Spinal cord (tissue), 10 donors: ENCODE results near the gene HIKESHI. TPM values are rescaled to one million over a fixed set of nuclear protein-coding genes. Genes with fewer than 3 reads are reported as not detected.

ENCODE experiments used
- DNase-seq, 6 donors: peaks; one replicate each; pipeline versions ENCODE4 v3.0.0 to v3.0.0-alpha.2; 2013 to 2015; ENCODE audit warnings: low spot score in 6 of 6, low read depth in 4 of 6
- H3K27ac ChIP-seq: one replicate; pipeline ENCODE4 v1.5.1; 2013; ENCODE audit warnings: low read depth, low read length, control low read depth
- H3K27me3 ChIP-seq: one replicate; pipeline ENCODE4 v1.6.1; 2013; ENCODE audit warnings: low read length; ENCODE audit not compliant: control insufficient read depth, insufficient read depth
- H3K36me3 ChIP-seq: one replicate; pipeline ENCODE4 v1.6.1; 2013; ENCODE audit warnings: low read length; ENCODE audit not compliant: control insufficient read depth, insufficient read depth
- H3K4me1 ChIP-seq: one replicate; pipeline ENCODE4 v1.6.1; 2013; ENCODE audit warnings: low read length; ENCODE audit not compliant: control insufficient read depth, insufficient read depth
- H3K4me3 ChIP-seq: one replicate; pipeline ENCODE4 v1.5.1; 2013; ENCODE audit warnings: low read depth, low read length, control low read depth
- H3K9me3 ChIP-seq: one replicate; pipeline ENCODE4 v1.6.1; 2013; ENCODE audit warnings: low read length; ENCODE audit not compliant: control insufficient read depth, insufficient read depth
- WGBS: methylation state at CpG from one replicate; pipeline ENCODE4 v1.1.5; 2013; ENCODE audit warnings: missing lambda C conversion rate; ENCODE audit not compliant: insufficient coverage; 5-methylcytosine and 5-hydroxymethylcytosine counted together
- polyA plus RNA-seq, 2 donors: library from polyadenylated mRNA; unstranded; fragments of 120-200 nt; gene quantifications; one replicate each; pipeline ENCODE4 v1.2.1, GENCODE V29; 2013; ENCODE audit not compliant: insufficient read length in 2 of 2
- total RNA-seq, 2 donors: library from RNA; depleted of rRNA in 1 of 2; stranded (reverse); fragments of 120-200 nt in 1 of 2; fragments of >200 nt in 1 of 2; gene quantifications; one replicate each; pipeline versions ENCODE4 v1.2.3 to v1.2.4, GENCODE V29; 2013 to 2014
- donor health status: healthy.

The HIKESHI gene
- total and polyA plus RNA-seq, 4 donors, result 49.0 to 70.3 (median 67.0) TPM

DNA sequence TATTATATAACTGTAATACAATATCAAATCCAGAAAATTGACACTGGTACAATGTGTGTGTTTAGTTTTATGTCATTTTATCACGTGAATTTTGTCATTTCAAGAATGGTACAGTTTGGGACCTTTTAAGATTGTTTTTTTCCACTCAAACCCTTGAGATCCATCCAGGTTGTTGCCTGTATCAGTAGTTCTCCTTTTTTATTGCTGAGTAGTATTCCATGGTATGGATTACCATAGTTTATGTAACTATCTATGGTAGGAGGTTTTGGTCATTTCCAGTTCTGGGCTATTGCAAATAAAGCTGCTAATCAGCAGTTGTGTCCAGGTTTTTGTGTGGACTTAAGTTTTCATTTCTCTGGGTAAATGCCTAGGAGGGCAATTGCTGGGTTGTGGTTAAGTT is 32.4 kb upstream of the HIKESHI start:
- Histone ChIP-seq H3K9me3 (no peaks in the 10 kb centered on the region), H3K27me3 (no peaks in the 10 kb centered on the region), H3K27ac (no peak overlapping the region), H3K4me1 (no peaks in the 10 kb centered on the region), H3K36me3 (peaks cover 7% of the 10 kb centered on the region), H3K4me3 (no peak overlapping the region)
- WGBS, result no CpG with 5 or more reads among the region's 1 CpG
- DNase-seq, result no peak

DNA sequence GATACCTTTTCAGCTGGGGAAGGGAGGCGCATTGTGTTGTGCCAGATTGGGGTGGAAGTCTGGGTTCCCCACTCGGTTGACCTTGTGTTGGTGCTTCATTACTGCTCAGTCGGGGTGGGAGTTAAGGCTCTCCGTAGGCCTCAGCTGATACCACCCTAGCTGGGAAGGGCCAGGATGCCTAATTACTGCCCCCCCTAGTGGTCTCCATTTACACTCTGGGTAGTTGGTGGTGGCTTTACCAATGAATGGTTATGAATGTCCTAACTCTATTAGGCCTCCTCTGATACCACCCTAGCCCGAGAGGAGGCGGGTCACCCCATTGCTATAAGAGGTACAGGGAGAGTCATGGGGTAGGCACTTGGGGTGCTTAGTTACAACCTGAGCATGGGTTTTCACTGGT is 27.5 kb upstream of the HIKESHI start:
- 61% methylated on average over 2 of the region's 6 CpGs for WGBS
- no peaks in the 10 kb centered on the region for H3K4me1 ChIP-seq
- H3K27ac ChIP-seq, result no peak overlapping the region
- no peak overlapping the region for H3K4me3 ChIP-seq
- H3K36me3 ChIP-seq, result peaks cover 7% of the 10 kb centered on the region
- no peaks in the 10 kb centered on the region for H3K27me3 ChIP-seq
- H3K9me3 ChIP-seq, result no peaks in the 10 kb centered on the region
- DNase-seq, result no peak

DNA sequence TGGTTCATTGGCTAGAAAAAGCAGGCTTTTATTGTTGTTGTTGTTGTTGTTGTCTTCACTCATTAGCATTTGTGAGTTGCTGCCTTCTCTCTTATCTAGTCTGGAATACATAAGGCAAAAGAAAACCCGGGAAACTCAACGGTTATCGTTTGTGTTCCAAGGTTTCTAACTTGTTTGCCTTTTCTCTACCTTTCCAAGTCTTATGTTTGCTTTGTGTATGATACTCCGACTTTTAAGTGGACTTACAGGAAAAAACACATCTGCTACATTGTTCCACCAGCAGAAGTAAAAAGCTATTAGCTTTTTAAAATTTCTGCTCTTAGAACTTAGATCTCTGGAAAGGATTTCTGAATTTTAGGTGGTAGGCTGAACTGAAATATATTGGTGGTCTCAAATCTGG is 27.0 kb upstream of the HIKESHI start:
- Histone ChIP-seq H3K27me3 (no peaks in the 10 kb centered on the region), H3K4me3 (no peak overlapping the region), H3K9me3 (no peaks in the 10 kb centered on the region), H3K27ac (no peak overlapping the region), H3K4me1 (no peaks in the 10 kb centered on the region), H3K36me3 (peaks cover 7% of the 10 kb centered on the region)
- WGBS, result no CpG with 5 or more reads among the region's 4 CpGs
- no peak for DNase-seq

DNA sequence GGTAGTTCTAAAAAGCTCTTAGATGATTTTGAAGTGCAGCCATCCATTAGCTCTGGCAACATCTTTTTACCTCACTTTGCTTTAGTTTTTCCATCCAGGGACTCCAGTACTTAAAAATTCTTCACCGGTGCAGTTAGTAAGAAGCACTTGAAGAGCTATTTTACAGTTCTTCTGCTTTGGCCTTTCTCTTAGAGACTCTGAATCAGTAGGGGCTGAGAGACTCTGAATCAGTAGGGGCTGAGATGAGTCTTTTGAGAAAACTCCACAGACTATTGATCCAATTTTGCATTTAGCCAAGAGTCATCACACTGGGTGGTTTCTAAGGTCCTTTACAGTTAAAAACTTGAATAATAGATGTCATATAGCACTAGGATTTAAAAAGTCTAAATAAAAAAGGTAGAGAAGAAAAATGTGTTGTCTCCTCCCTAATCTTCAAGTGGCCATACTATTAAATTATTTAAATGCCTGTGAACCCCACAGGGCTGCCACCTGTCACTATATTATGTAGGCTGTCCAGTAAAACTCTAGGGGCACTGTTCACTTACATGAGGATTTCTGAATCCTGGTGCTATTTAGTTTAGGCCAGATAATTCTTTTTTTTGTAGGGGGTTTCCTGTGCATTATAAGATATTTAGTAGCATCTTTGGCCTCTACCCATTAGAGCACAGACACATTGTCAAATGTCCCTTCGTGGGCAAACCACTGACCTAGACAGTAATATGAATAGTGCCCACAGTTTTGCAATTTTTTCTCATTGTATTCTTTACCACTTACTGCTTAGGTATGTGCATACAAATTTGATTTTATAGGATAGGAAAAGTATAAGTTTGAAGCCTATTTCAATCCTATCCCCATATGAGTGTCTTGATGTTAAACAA is 26.3 kb upstream of the HIKESHI start:
- Histone ChIP-seq H3K27me3 (no peaks in the 10 kb centered on the region), H3K4me3 (no peak overlapping the region), H3K27ac (no peak overlapping the region), H3K4me1 (no peaks in the 10 kb centered on the region), H3K9me3 (no peaks in the 10 kb centered on the region), H3K36me3 (peaks cover 7% of the 10 kb centered on the region)
- WGBS, result no CpG with 5 or more reads among the region's 2 CpGs
- peak in 1 of 6 donors; percentile 1 for DNase-seq

DNA sequence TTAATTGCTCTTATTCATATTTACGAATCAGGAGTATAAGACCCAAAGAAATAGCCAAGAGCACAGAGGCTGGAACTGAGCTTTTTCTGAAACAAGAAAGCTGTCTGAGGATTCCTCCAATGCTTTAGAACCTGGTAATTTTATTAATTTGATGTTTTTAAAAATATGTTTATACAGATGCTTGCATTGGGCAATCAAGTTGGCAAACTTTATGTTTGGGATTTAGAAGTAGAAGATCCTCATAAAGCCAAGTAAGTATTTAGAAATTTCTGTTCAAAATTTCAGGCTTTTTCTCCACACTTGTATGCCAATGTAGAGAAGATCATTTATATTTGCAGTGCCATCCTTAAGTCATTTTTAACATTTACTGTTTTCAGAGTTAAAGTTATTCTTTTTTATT is 24.3 kb upstream of the HIKESHI start:
- DNase-seq, result no peak
- WGBS, result no CpG with 5 or more reads among the region's 1 CpG
- no peaks in the 10 kb centered on the region for H3K4me1 ChIP-seq
- no peaks in the 10 kb centered on the region for H3K9me3 ChIP-seq
- H3K27me3 ChIP-seq, result no peaks in the 10 kb centered on the region
- peaks cover 4% of the 10 kb centered on the region for H3K36me3 ChIP-seq
- no peak overlapping the region for H3K27ac ChIP-seq
- H3K4me3 ChIP-seq, result no peak overlapping the region

DNA sequence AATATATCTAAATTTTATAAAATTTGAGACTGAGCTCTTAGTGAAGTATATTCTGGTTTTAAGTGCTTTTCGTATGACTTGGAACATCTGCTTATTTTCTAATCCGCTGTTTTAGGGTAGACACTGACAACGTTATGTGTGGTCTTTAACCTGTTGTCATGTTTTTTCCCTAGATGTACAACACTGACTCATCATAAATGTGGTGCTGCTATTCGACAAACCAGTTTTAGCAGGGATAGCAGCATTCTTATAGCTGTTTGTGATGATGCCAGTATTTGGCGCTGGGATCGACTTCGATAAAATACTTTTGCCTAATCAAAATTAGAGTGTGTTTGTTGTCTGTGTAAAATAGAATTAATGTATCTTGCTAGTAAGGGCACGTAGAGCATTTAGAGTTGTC is 23.8 kb upstream of the HIKESHI start:
- Histone ChIP-seq H3K4me1 (no peaks in the 10 kb centered on the region), H3K27ac (no peak overlapping the region), H3K36me3 (no peaks in the 10 kb centered on the region), H3K9me3 (no peaks in the 10 kb centered on the region), H3K27me3 (no peaks in the 10 kb centered on the region), H3K4me3 (no peak overlapping the region)
- WGBS, result 100% methylated on average over 4 of the region's 8 CpGs
- DNase-seq, result no peak

DNA sequence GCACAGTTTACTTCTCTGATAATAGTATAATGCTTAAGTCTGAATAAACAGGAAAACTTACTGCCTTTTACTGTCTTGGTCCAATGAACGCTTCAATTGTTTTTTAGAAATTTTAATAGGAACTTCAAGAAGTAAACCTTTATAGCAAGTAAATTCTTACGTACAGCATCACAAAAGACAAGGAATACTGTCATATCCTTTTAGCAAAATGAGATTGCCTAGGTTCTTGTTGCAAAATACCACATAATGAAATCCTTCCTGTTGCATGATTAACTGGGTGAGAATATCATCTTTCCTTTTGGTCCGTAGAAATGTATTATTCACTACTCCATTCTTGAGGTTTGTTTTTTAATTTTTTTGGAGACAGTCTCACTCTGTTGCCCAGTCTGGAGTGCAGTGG is 22.3 kb upstream of the HIKESHI start:
- no peaks in the 10 kb centered on the region for H3K4me1 ChIP-seq
- no peak for DNase-seq
- H3K27ac ChIP-seq, result no peak overlapping the region
- no peaks in the 10 kb centered on the region for H3K36me3 ChIP-seq
- H3K4me3 ChIP-seq, result no peak overlapping the region
- H3K27me3 ChIP-seq, result no peaks in the 10 kb centered on the region
- WGBS, result no CpG with 5 or more reads among the region's 3 CpGs
- H3K9me3 ChIP-seq, result no peaks in the 10 kb centered on the region

DNA sequence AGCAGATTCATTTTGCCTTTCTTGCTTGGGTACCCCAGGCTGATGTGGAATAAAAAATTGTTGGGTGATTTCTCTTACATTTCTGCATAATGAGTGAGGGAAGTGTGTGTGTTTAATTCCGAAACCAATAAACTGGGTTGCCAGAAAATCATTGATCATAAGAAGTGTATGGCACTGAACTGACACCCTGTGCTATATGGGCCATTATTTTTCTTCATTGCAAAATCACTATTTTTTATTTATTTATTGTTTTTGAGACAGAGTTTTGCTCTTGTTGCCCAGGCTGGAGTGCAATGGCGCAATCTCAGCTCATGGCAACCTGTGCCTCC is 14.6 kb upstream of the HIKESHI start:
- H3K27me3 ChIP-seq, result no peaks in the 10 kb centered on the region
- DNase-seq, result no peak
- H3K9me3 ChIP-seq, result no peaks in the 10 kb centered on the region
- 92% methylated on average over 2 of the region's 2 CpGs for WGBS
- H3K36me3 ChIP-seq, result no peaks in the 10 kb centered on the region
- H3K4me1 ChIP-seq, result no peaks in the 10 kb centered on the region
- no peak overlapping the region for H3K4me3 ChIP-seq
- no peak overlapping the region for H3K27ac ChIP-seq

DNA sequence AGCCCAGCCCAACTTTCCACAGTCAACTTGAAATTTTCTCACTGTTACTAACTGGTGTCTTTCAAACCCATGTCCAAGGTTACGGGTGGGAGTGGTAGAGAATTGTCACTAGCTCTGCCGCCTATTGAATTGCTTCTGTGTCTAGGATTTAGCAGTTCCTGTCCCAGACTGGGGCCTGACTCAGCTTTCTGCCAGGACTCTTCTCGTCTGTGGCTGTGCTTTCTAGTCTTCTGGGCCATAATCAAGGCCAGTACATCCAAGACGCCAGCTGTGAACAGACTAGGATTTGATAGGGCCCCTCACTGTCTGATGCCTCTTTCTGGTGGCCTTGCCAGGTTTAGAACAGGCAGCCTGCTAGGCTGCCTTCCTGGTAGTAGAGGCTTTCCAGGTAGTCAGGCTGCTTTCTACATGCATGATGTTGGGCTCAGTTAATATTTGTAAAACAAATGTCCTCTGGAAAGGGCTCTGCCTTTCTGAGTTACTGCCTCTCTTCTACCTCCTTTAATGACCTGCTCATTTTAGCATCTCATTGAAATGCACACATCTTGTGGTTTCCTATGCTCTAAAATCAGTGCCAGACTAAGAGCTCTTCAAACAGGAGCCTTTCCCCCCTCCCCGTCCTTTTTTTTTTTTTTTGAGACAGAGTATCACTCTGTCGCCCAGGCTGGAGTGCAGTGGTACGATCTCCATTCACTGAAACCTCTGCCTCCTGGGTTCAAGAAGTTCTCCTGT is 13.1 kb upstream of the HIKESHI start:
- DNase-seq, result peak in 1 of 6 donors; percentile 29
- H3K4me1 ChIP-seq, result no peaks in the 10 kb centered on the region
- no peak overlapping the region for H3K27ac ChIP-seq
- H3K27me3 ChIP-seq, result no peaks in the 10 kb centered on the region
- no peak overlapping the region for H3K4me3 ChIP-seq
- H3K9me3 ChIP-seq, result no peaks in the 10 kb centered on the region
- WGBS, result 48% methylated on average over 5 of the region's 7 CpGs
- H3K36me3 ChIP-seq, result no peaks in the 10 kb centered on the region
